OCI-LY1 (cell line): ENCODE data around the gene TET2.

Experiments used
- EZH2 ChIP-seq: fragments of 200-600 bp; sonication (generic), shearing (Covaris generic); IDR thresholded peaks from 2 replicates; pipeline ENCODE4 v1.8.0; 2017; ENCODE audit warnings: borderline replicate concordance, mixed run types, mild to moderate bottlenecking, antibody characterized with exemption, low read length, moderate library complexity, mixed read lengths
- TF ChIP-seq, protein P1 (sequence below): fragments of 200-600 bp; sonication (generic), shearing (Covaris generic); IDR thresholded peaks from 2 replicates; pipeline ENCODE4 v1.5.1; 2017; ENCODE audit warnings: mild to moderate bottlenecking, antibody characterized with exemption, low read length, moderate library complexity, mixed read lengths

GRCh38 chr4:105147553-105148161, 981 bp downstream of the TET2 start:
- TF ChIP-seq, protein P1, sequence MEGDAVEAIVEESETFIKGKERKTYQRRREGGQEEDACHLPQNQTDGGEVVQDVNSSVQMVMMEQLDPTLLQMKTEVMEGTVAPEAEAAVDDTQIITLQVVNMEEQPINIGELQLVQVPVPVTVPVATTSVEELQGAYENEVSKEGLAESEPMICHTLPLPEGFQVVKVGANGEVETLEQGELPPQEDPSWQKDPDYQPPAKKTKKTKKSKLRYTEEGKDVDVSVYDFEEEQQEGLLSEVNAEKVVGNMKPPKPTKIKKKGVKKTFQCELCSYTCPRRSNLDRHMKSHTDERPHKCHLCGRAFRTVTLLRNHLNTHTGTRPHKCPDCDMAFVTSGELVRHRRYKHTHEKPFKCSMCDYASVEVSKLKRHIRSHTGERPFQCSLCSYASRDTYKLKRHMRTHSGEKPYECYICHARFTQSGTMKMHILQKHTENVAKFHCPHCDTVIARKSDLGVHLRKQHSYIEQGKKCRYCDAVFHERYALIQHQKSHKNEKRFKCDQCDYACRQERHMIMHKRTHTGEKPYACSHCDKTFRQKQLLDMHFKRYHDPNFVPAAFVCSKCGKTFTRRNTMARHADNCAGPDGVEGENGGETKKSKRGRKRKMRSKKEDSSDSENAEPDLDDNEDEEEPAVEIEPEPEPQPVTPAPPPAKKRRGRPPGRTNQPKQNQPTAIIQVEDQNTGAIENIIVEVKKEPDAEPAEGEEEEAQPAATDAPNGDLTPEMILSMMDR = no peak
- no peak for TF ChIP-seq EZH2
